Ovary (tissue), 3 donors: ENCODE measurements around the gene AGBL5.

Experiments used
- CTCF ChIP-seq, 3 donors: fragments of 450-650 bp in 2 of 3; fragments of 200-600 bp in 1 of 3; IDR thresholded peaks; one replicate each; pipeline versions ENCODE4 v1.5.1 to v1.8.0; 2016 to 2022; ENCODE audit warnings: antibody characterized with exemption in 3 of 3, mild to moderate bottlenecking in 1 of 3
- EP300 ChIP-seq: sonication (generic); formaldehyde crosslinking; IDR thresholded peaks from one replicate; pipeline ENCODE4 v1.6.1; 2017; ENCODE audit warnings: antibody characterized with exemption
- POLR2A ChIP-seq: fragments of 450-650 bp; IDR thresholded peaks from one replicate; pipeline ENCODE4 v1.6.1; 2017; ENCODE audit warnings: antibody characterized with exemption, mild to moderate bottlenecking, moderate library complexity
- donor health status: DM: no; HTN: no; CAD: no.

- TF ChIP-seq POLR2A (no peak), CTCF (IDR thresholded peaks at IDR 0.05) (no peak), EP300 (no peak)
Observed at GRCh38 chr2:27081984-27082772, 30.7 kb downstream of the AGBL5 start.
